Activated CD8-positive, alpha-beta T cell treated with anti-CD3 and anti-CD28 coated beads for 36 hours (primary cell): ENCODE results near the gene ALS2CL. TPM values are rescaled to one million over a fixed set of nuclear protein-coding genes. Genes with fewer than 3 reads are reported as not detected.

Experiments
- ATAC-seq: fragments of 200-7000 bp; cut with Tn5 transposase; one replicate; pipeline ENCODE4 v1.10.0; 2021; ENCODE audit warnings: mild to moderate bottlenecking, moderate library complexity
- CTCF ChIA-PET: fragments of 350-600 bp; sonication (Branson Sonifier 250); formaldehyde crosslinking; loops from one replicate; lab custom pipeline; 2021; ENCODE audit warnings: antibody characterized with exemption; lab: Charles Lee
- POLR2A ChIA-PET: fragments of 350-600 bp; sonication (Branson Sonifier 250); formaldehyde crosslinking; loops from one replicate; lab custom pipeline; 2021; ENCODE audit warnings: antibody characterized with exemption; lab: Charles Lee
- DNase-seq: peaks from one replicate; pipeline ENCODE4 v3.0.0-alpha.2; 2020
- H3K27ac Mint-ChIP-seq: one replicate; pipeline ENCODE4 v1.8.0; 2021; ENCODE audit warnings: mild to moderate bottlenecking, mixed read lengths
- H3K27me3 Mint-ChIP-seq: one replicate; pipeline ENCODE4 v1.8.0; 2021; ENCODE audit warnings: mixed read lengths
- H3K36me3 Mint-ChIP-seq: one replicate; pipeline ENCODE4 v1.8.0; 2021; ENCODE audit warnings: low read depth, mixed read lengths
- H3K4me1 Mint-ChIP-seq: one replicate; pipeline ENCODE4 v1.8.0; 2021; ENCODE audit warnings: low read depth, mixed read lengths
- H3K4me3 Mint-ChIP-seq: one replicate; pipeline ENCODE4 v1.8.0; 2021; ENCODE audit warnings: mild to moderate bottlenecking, moderate library complexity, mixed read lengths
- H3K9me3 Mint-ChIP-seq: one replicate; pipeline ENCODE4 v1.8.0; 2021; ENCODE audit warnings: mixed read lengths
- intact Hi-C: fragments of 100-400 bp; cut with micrococcal nuclease; formaldehyde crosslinking; loops from one replicate; pipeline ENCODE4 v1.10.0; 2022
- total RNA-seq, 2 experiments: library from RNA; stranded (reverse); gene quantifications; one replicate each; pipeline ENCODE4 v1.2.3, GENCODE V29; 2021
- TF ChIP-seq, protein P1 (sequence below): fragments of 200-600 bp; IDR thresholded peaks from one replicate; pipeline ENCODE4 v1.8.0; 2022; ENCODE audit warnings: antibody characterized with exemption, mild to moderate bottlenecking

The ALS2CL gene
- total RNA-seq, 2 experiments from 2014 or later, result 1.7 to 2.0 TPM

GRCh38 chr3:46701181-46701939, 7.9 kb upstream of the ALS2CL start, which contains the start of gene TMIE:
Gene TMIE (plus strand): TSS chr3:46701392. CDS start chr3:46701488, 96 bp downstream.
- Mint-ChIP-seq H3K4me1 (peaks cover 4% of the 10 kb centered on the region), H3K27me3 (peaks cover 7% of the 10 kb centered on the region), H3K4me3 (no peak within 1 kb of the TSS), H3K9me3 (no peaks in the 10 kb centered on the region), H3K27ac (no peak within 1 kb of the TSS), H3K36me3 (no peaks in the 10 kb centered on the region)
- intact Hi-C loops, result no loop called here
- TF ChIP-seq, protein P1, sequence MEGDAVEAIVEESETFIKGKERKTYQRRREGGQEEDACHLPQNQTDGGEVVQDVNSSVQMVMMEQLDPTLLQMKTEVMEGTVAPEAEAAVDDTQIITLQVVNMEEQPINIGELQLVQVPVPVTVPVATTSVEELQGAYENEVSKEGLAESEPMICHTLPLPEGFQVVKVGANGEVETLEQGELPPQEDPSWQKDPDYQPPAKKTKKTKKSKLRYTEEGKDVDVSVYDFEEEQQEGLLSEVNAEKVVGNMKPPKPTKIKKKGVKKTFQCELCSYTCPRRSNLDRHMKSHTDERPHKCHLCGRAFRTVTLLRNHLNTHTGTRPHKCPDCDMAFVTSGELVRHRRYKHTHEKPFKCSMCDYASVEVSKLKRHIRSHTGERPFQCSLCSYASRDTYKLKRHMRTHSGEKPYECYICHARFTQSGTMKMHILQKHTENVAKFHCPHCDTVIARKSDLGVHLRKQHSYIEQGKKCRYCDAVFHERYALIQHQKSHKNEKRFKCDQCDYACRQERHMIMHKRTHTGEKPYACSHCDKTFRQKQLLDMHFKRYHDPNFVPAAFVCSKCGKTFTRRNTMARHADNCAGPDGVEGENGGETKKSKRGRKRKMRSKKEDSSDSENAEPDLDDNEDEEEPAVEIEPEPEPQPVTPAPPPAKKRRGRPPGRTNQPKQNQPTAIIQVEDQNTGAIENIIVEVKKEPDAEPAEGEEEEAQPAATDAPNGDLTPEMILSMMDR, result no peak
- DNase-seq (no peak), ATAC-seq (no peak)
- ChIA-PET CTCF (interaction anchor here (1.3 to 2.5 kb wide), 3 partner anchors 16 to 208 kb away, joined by 3 to 11 read pairs (median 11); partner anchors contain the start of gene PRSS50), POLR2A (no interaction called here)

GRCh38 chr3:46700772-46701171, 7.3 kb upstream of the ALS2CL start:
- H3K27me3 Mint-ChIP-seq, result peaks cover 7% of the 10 kb centered on the region
- TF ChIP-seq, protein P1, result no peak
- no peak overlapping the region for H3K4me3 Mint-ChIP-seq
- no peaks in the 10 kb centered on the region for H3K36me3 Mint-ChIP-seq
- no peak for ATAC-seq
- peaks cover 7% of the 10 kb centered on the region for H3K4me1 Mint-ChIP-seq
- intact Hi-C loops, result no loop called here
- H3K27ac Mint-ChIP-seq, result no peak overlapping the region
- no peak for DNase-seq
- H3K9me3 Mint-ChIP-seq, result no peaks in the 10 kb centered on the region
- ChIA-PET CTCF (no interaction called here), POLR2A (no interaction called here)

DNA sequence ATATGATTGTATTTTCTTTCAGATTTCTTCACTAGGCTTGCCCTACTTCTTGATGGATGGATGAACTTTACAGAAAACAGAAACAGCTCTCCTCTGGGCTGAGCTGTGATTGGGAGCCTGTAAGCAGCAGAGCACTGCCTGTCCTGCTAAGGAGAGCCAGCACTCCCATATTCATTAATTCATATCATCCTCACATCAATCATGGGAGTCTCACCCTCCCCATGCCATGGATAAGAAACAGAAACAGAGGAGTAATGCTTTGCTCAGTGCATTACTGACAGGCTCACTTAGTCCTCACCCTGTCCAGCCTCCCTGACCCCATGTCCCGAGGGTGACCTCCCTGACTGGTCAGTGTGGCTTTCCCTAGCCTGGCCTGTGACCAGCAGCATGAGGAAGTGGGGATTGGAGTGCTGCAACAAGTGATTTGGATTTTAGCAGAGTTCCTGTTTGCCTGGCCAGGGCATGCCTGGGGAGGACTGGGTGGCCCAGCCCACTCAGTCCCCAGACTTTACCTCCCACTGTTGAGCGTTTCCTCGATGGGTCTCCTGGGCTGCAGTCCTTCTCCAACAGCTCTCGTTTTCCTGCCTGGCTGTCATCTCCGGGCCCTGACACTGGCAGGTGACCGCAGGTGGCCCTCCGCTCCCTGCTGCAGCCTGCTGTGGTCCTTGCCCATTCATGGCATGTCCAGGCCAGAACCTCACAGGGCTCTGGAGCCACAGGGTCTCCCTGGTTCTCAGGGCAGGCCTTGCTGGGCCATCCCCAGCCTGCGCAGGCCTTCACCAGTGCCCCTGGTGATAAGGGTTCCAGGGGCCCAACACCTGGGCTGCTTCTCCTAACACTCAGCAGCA, 6.4 kb upstream of the ALS2CL start:
- Mint-ChIP-seq H3K4me1 (peaks cover 16% of the 10 kb centered on the region), H3K36me3 (no peaks in the 10 kb centered on the region), H3K27ac (no peak overlapping the region), H3K27me3 (peaks cover 7% of the 10 kb centered on the region), H3K4me3 (no peak overlapping the region), H3K9me3 (no peaks in the 10 kb centered on the region)
- DNase-seq (no peak), ATAC-seq (no peak)
- intact Hi-C loops, result no loop called here
- TF ChIP-seq, protein P1, result no peak
- POLR2A ChIA-PET, result no interaction called here
- CTCF ChIA-PET, result no interaction called here

- TF ChIP-seq, protein P1, result no peak
- POLR2A ChIA-PET, result interaction anchor here (0.6 to 1.9 kb wide), 3 partner anchors 149 to 213 kb away, joined by 3 to 5 read pairs (median 3); no protein-coding TSS in a partner anchor
- DNase-seq, result peak; percentile 18
- ATAC-seq, result no peak
- Mint-ChIP-seq H3K27me3 (no peaks in the 10 kb centered on the region), H3K4me1 (peaks cover 31% of the 10 kb centered on the region), H3K36me3 (no peaks in the 10 kb centered on the region), H3K27ac (peak overlapping the region; percentile 84), H3K4me3 (no peak overlapping the region), H3K9me3 (no peaks in the 10 kb centered on the region)
- intact Hi-C loops, result no loop called here
- CTCF ChIA-PET, result interaction anchor here (0.9 to 2.2 kb wide), 7 partner anchors 10 to 224 kb away, joined by 3 to 8 read pairs (median 3); no protein-coding TSS in a partner anchor
Measured at GRCh38 chr3:46695962-46696894, 2.7 kb upstream of the ALS2CL start.
